CMK (cell line): ENCODE data around the gene SLC13A3.

Experiments
- DNase-seq: peaks from one replicate; pipeline ENCODE4 v3.0.0-alpha.2; 2010; ENCODE audit warnings: low read depth

The SLC13A3 gene

DNA sequence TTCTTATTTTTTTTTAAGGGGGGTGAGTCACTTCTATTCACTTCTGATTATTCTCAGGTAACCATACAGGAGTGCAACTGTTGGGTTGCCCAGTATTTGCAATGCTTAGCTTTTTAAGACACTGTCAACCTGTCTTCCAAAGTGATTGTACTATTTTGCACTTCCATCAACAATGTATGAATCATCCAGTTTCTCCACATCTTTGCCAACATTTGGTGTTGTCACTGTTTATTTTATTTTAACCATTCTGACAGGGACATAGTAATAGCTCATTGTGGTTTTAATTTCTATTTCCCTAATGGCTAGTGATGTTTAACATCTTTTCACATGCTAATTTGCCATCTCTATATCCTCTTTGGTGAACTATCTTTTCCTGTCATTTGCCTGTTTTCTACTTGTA lies 1.4 kb upstream of the SLC13A3 start:
- no peak for DNase-seq

DNA sequence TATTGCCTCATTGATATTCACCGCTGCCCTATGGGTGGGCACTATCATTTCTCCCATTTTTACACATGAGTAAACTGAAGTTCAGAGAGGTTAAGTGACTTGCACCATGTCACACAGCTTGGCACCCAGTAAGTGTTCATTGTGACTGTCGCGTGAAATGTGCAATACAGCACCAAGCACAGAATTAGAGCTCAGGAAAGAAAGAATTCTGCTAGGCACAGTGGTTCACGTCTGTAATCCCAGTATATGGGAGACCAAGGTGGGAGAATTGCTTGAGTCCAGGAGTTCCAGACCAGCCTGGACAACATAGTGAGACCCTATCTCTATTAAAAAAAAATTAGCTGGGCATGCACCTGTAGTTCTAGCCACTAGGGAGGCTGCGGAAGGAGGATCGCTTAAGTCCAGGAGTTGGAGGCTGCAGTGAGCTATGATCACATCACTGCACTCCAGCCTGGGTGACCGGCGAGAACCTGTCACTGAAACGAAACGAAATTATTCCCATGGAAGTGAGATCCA lies 626 bp downstream of the SLC13A3 start:
- no peak for DNase-seq

DNA sequence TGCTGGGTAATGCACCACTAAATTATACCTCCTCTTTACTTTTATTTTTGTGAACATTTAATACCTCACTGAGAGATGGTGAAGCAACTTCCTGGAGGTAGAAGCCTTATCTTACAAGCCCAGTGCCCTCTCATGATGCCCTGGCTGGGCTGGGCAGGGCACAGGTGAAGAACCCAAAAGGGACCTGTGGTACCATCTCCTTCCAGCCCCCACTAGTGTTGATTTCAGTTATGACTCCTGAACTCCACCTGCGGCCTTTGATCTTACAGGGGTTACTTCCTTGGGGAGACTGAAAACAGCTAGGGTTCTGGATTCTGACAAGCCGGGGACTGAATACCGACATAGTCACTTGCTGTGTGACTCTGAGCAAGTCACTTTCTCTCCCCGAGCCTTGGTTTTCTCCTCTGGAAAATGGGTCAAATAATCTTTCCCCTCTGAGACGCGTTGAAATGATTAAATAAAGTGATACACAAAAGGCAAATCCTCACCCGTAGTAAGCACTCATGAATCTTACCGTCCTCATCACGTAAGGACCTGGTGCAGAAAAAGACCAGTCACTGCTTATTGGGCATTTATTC lies 1.2 kb downstream of the SLC13A3 start:
- DNase-seq = no peak

- DNase-seq = no peak
Measured at GRCh38 chr20:46649650-46649949, 1.7 kb downstream of the SLC13A3 start.

GRCh38 chr20:46648903-46649649 lies 2.2 kb downstream of the SLC13A3 start:
- DNase-seq = no peak

DNA sequence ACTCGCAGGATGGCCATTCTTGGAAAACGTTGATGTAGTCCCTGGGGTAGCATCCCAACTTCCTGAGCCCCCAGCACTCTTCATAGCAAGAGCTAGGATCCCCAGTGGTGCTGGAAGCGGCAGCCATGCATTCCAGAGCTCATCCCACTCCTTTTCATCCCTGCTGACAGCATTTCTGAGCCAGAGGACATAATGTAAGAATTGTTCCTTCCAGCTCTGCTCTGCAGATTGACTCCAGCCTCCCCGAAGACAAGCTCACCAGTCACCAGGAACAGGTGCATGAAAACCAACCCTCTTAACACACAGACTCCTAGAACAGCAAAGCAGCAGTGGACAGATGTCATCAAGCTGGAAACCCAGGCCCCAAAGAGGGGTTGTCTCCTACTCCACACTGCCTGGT lies 3.8 kb downstream of the SLC13A3 start:
- DNase-seq = no peak

DNA sequence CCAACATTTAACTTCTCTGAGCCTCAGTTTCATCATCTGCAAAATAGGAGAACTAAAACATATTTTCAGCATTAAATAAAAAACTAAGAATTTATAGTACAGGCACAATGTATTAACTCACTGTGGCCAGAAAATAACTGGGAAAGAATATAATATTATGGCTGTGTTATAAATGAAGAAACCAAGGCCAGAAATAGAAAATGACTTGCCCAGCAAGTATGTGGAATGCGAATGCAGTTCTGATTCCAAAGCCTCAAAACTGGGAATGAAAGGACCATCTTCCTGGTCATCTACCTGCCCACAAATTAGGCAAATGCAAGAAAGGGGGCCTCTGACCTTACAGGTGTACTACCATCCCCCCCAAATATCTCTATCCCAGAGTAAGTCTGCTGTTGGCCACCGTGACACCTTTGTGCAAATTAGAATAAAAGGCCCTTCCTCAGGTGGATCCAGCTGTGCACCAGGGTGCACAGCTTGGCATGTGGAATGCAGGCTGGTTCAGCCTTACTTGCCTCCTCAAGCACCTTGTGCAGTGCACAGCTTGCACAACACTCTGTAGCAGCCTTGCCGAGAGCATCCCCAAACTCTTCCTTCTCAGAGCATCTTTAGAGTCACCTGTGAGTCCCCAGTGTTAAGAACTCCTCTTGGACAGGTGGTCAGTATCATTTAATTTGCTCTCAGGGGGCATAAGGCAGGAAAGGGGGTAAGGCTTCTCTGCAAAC lies 4.4 kb downstream of the SLC13A3 start:
- no peak for DNase-seq

GRCh38 chr20:46646122-46646521 lies 5.1 kb downstream of the SLC13A3 start:
- no peak for DNase-seq

DNA sequence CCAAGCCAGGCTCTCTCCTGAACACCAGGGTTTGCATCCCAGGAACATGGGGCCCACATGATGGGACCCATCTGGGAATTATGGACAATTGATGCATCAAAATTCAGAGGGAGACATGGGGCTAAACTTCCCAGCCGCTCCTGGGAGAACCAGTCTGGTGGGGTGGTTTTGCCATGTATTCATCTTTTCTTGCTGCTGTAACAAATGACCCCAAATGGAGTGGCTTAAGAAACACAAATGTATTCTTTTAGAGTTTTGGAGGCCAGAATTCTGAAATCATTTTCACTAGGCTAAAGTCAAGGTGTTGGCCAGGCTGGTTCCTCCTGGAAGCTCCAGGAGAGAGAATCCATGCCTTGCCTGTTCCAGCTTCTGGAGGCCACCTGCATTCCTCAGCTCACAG lies 6.5 kb downstream of the SLC13A3 start:
- no peak for DNase-seq

- DNase-seq = no peak
Measured at GRCh38 chr20:46644160-46644559, 7.1 kb downstream of the SLC13A3 start.

DNA sequence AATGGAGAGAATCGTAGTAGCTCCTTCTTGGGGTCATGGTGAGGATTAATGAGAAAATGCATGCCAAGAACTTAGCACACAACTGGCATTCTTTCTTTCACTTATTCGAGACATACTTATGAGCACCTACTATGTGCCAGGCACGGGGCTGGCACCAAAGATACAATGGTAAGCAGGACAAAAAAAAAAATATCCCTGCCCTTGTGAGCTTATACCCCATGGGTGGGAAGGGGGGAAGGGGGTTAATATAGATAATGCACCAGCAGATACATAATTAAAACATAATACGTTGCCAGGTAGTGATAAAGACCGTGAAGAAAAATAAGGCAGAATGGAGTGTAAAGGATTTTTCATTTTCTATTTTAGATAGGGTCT lies 8.3 kb downstream of the SLC13A3 start:
- DNase-seq = no peak

- no peak for DNase-seq
Measured at GRCh38 chr20:46642265-46642968, 8.8 kb downstream of the SLC13A3 start.

- DNase-seq = no peak
Measured at GRCh38 chr20:46641424-46641823, 9.8 kb downstream of the SLC13A3 start.

GRCh38 chr20:46640536-46641311 lies 10.5 kb downstream of the SLC13A3 start:
- DNase-seq = no peak

DNA sequence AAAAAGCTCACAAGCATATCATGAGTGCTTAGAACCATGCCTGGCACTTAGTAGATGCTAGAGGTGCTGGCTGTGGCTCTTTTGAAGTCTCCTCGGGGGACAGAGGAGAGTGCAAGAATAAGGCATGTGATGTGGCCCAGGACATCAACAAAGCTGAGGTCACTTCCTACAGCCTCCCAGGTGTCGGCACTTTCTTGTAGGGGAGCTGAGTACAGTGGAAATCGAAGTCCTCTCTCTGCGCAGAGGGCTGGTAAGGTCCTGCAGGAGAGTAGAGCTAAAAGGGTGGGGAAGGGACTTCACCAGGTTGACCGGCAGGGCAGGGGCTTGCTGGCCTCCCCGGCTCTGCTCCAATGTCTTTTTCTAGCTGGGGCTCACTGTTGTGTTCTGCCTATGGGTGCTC lies 11.2 kb downstream of the SLC13A3 start:
- DNase-seq = no peak

DNA sequence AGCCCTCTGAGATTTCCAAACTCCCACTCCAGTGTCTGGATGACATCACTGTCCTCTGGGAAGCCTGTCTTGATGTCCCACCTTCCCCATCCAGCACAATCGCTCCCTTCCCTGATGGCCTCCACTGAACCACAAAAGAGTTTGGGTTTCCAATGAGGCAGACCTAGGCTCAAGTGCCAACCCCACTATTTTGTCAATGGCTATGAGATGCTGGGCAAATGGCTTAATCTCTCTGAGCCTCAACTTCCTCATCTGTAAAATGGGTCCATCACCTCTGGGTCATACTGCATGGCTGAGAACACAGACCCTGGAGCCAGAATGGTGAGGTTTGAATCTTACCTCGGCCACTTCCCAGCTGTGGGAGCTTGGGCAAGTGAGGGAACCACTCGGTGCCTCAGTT lies 11.7 kb downstream of the SLC13A3 start:
- no peak for DNase-seq

GRCh38 chr20:46638898-46639274 lies 12.4 kb downstream of the SLC13A3 start:
- DNase-seq = no peak

DNA sequence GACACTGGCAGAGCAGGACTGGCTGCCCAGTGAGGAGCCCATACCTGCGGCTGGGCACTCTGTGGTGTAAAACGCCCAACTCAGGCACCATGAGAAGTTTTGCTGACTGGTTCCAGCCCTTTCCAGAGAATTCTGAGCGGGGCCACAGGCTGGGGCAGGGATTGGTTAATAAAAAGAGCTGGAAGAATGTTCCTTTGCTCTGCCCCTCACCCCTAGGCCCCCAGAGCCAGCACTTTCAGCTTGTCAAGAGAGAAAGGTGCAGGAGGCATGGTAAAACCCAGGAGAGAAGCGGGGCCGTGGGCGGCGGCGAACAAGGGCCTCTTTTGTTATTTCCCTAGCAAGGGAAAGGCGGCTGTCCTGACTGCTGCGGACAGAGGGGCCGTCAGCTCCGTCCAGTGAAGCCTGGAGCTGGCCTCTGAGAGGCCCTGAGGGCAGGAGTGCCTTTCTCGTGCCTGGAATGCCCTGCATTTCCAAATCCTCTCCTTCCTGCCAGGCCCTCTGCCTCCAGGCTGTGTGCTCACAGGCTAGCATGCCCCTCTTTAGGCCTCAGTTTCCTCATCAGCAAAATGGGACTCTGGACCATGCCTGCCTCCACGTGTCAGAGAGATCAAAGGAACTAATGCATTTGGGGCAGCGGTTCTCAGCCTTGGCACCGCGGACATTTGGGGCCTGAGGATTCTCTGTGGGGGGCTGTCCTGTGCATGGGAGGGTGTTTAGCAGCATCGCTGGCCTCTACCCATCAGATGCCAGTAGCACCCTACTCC lies 12.9 kb downstream of the SLC13A3 start:
- DNase-seq = no peak

DNA sequence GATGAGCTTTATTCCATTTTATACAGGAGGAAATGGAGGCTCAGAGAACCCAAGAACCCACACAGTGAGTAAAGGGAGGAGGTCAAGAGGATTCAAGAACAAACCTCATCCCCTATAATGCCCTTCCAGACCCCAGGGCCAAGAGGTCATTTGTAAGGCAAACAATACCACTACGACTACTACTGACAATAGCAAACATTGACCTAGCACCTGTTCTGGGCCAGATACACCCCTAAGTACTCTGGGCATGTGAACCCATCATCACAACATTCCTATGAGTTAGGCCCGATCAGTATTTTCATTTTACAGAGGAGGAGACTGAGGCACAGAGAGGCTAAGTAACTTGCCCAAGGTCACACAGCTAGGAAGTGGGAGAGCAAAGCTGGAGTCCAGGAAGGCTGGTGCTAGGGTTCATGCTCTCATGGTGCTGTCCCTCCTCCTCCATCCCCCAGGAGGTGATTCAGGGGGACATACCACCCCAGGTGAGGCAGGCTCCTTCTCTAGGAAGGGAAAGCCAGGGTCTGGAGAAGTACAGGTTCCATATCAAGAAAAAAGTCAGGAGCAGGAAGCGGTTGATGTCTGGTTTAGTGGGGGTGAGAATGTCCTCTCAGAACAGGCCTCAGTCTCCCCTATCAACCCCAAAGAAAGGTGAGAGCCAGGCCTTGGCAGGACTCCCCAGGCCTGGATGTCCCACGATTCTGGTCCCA lies 13.7 kb downstream of the SLC13A3 start:
- no peak for DNase-seq

DNA sequence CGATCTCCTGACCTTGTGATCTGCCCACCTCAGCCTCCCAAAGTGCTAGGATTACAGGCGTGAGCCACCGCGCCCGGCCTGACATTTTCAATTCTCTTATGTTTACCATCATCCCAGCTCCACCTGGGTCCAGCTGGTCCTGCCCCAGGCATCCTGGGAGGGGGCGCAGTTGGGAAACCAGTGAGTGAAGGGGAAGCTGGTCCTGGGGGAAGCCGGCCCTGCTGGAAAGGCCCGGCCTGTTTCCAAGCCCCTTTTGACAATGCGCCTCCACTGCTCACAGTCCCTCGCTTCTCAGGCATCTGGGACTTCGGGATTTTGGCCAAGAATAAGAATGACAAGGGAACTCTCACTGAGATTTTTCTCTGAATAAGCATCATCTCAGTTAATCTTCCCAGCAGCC lies 14.2 kb downstream of the SLC13A3 start:
- DNase-seq = no peak

DNA sequence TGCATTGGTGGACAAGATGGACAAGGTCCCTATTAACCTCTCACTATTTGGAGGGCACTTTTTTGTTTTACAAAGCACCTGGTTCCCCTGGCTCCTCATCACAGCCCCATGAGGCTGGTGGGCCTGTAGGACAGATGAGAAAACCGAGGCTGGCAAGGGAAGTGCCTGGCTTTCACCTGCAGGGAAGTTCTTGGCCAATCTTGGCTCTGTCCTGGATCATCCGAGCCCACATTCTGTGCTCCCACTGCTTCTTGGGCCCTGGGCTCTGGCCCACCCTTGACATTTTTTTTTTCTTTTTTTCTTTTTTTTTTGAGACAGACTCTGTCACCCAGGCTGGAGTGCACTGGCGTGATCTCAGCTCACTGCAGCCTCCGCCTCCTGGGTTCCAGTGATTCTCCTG lies 14.7 kb downstream of the SLC13A3 start:
- no peak for DNase-seq
